ENCODE results near the gene RADIL.

DNA sequence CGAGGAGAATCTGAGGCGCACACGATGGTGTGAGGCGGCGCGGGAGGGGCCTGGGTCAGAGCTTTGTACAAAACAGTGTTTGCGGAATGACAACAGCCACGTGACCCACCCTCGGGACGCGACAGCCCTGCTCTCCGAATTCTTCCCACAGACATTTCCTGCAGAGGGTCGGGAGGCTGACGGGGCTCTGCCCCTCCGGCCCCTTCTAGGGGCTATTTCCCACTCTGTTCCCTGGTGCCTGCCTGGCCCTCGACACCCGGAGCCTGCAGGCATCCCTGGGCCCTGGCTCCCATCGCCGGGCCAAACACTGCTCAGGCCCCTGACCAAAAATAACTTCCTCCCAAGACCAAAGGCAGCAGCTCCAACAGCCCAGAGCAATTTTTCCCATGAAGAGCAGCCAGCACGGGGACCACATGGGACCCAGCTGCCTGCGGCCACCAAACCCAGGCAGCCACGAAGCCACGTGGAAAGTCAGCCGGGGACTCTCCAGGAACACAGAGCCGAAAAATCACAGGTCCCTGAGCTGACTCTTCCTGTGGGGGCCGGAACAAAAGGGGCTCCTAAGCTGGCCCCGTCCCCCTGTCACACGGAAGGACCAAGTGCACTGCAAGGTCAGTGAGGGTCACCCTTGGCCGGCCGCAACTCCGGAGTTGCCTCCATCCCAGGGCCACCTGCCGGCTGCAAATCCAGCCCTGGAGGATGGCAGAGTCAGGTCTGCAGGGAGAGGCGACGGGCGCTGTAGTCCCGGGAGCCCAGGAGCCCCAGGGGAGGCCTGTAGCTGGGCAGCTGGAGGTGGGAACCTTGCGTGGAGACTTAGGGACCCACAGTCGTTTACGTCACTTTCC lies 63.7 kb downstream of the RADIL start:
- TF ChIP-seq, protein P1, sequence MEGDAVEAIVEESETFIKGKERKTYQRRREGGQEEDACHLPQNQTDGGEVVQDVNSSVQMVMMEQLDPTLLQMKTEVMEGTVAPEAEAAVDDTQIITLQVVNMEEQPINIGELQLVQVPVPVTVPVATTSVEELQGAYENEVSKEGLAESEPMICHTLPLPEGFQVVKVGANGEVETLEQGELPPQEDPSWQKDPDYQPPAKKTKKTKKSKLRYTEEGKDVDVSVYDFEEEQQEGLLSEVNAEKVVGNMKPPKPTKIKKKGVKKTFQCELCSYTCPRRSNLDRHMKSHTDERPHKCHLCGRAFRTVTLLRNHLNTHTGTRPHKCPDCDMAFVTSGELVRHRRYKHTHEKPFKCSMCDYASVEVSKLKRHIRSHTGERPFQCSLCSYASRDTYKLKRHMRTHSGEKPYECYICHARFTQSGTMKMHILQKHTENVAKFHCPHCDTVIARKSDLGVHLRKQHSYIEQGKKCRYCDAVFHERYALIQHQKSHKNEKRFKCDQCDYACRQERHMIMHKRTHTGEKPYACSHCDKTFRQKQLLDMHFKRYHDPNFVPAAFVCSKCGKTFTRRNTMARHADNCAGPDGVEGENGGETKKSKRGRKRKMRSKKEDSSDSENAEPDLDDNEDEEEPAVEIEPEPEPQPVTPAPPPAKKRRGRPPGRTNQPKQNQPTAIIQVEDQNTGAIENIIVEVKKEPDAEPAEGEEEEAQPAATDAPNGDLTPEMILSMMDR (CRISPR knock-in tag; IDR thresholded peaks at IDR 0.05) = no peak
- TF ChIP-seq, protein P2, sequence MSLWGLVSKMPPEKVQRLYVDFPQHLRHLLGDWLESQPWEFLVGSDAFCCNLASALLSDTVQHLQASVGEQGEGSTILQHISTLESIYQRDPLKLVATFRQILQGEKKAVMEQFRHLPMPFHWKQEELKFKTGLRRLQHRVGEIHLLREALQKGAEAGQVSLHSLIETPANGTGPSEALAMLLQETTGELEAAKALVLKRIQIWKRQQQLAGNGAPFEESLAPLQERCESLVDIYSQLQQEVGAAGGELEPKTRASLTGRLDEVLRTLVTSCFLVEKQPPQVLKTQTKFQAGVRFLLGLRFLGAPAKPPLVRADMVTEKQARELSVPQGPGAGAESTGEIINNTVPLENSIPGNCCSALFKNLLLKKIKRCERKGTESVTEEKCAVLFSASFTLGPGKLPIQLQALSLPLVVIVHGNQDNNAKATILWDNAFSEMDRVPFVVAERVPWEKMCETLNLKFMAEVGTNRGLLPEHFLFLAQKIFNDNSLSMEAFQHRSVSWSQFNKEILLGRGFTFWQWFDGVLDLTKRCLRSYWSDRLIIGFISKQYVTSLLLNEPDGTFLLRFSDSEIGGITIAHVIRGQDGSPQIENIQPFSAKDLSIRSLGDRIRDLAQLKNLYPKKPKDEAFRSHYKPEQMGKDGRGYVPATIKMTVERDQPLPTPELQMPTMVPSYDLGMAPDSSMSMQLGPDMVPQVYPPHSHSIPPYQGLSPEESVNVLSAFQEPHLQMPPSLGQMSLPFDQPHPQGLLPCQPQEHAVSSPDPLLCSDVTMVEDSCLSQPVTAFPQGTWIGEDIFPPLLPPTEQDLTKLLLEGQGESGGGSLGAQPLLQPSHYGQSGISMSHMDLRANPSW (CRISPR knock-in tag; IDR thresholded peaks at IDR 0.05; ENCODE audit: borderline replicate concordance) = no peak
- TF ChIP-seq RFX5 (IDR thresholded peaks at IDR 0.05; ENCODE audit: low read depth, low read length) (no peak), GABPA (IDR thresholded peaks at IDR 0.05; ENCODE audit: low read depth, low read length) (no peak), GABPA (CRISPR knock-in tag; IDR thresholded peaks at IDR 0.05; ENCODE audit: low read depth) (no peak), JUNB (CRISPR knock-in tag; IDR thresholded peaks at IDR 0.05; ENCODE audit: borderline replicate concordance) (no peak), FOSL1 (CRISPR knock-in tag; IDR thresholded peaks at IDR 0.05; ENCODE audit: borderline replicate concordance) (no peak), FOSL2 (CRISPR knock-in tag; IDR thresholded peaks at IDR 0.05) (no peak), TAF1 (CRISPR knock-in tag; IDR thresholded peaks at IDR 0.05) (no peak), CREM (IDR thresholded peaks at IDR 0.05) (no peak), CREM (CRISPR knock-in tag; IDR thresholded peaks at IDR 0.05) (no peak), FOXM1 (CRISPR knock-in tag; IDR thresholded peaks at IDR 0.05) (no peak)
